SK-N-SH (cell line): ENCODE results near the gene POP4. TPM values are rescaled to one million over a fixed set of nuclear protein-coding genes. Genes with fewer than 3 reads are reported as not detected.
A peak's percentile ranks its signal among the peaks of the same experiment; 100 is the strongest.

Source experiments
- CTCF ChIA-PET: fragments of 300-600, 350-600 bp; formaldehyde crosslinking; extraction: SDS; loops from one replicate; lab custom pipeline; 2021; lab: Yijun Ruan, JAX
- POLR2A ChIA-PET: fragments of 350-600 bp; sonication (Branson Sonifier 250); formaldehyde crosslinking; extraction: SDS; loops from one replicate; lab custom pipeline; 2020; ENCODE audit warnings: antibody characterized with exemption, inconsistent platforms; lab: Yijun Ruan, JAX
- DNase-seq: peaks from one replicate; pipeline ENCODE4 v3.0.0; 2012
- H2AFZ ChIP-seq: fragments of 200-600 bp; sonication (generic); 2 replicates; pipeline ENCODE4 v1.8.1; 2016; ENCODE audit warnings: antibody characterized with exemption, mild to moderate bottlenecking, low read depth
- H3F3A ChIP-seq: fragments of 200-600 bp; sonication (generic); replicated peaks from 2 replicates; pipeline ENCODE3; 2016; ENCODE audit warnings: antibody characterized with exemption, mild to moderate bottlenecking; ENCODE audit not compliant: insufficient read depth
- H3K27ac ChIP-seq, 2 experiments: fragments of 200-500 bp in 1 of 2; fragments of 200-600 bp in 1 of 2; sonication (Bioruptor generic) in 1 of 2; sonication (generic), shearing (Covaris generic) in 1 of 2; 2 replicates each; pipeline versions ENCODE4 v1.5.1 to v1.6.1; 2014 to 2016; ENCODE audit warnings: low read depth in 2 of 2, inconsistent platforms in 1 of 2, low read length in 1 of 2, mild to moderate bottlenecking in 1 of 2, mixed read lengths in 1 of 2
- H3K27me3 ChIP-seq: fragments of 200-600 bp; sonication (generic), shearing (Covaris generic); 2 replicates; pipeline ENCODE4 v1.6.1; 2016; ENCODE audit warnings: mixed run types; ENCODE audit not compliant: insufficient read depth
- H3K36me3 ChIP-seq, 2 experiments: fragments of 200-500 bp in 1 of 2; fragments of 200-600 bp in 1 of 2; sonication (Bioruptor generic) in 1 of 2; sonication (generic) in 1 of 2; replicated peaks in 1 of 2; 2 replicates each; pipeline versions ENCODE3 to v1.5.1; 2014 to 2016; ENCODE audit warnings: low read length in 1 of 2, mild to moderate bottlenecking in 1 of 2; ENCODE audit not compliant: insufficient read depth in 2 of 2, control insufficient read depth in 1 of 2
- H3K4me1 ChIP-seq, 2 experiments: fragments of 200-500 bp in 1 of 2; fragments of 200-600 bp in 1 of 2; sonication (Bioruptor generic) in 1 of 2; sonication (generic), shearing (Covaris generic) in 1 of 2; 2 replicates each; pipeline versions ENCODE4 v1.5.1 to v1.6.1; 2014 to 2016; ENCODE audit warnings: low read depth in 1 of 2, low read length in 1 of 2, mixed run types in 1 of 2; ENCODE audit not compliant: insufficient read depth in 2 of 2, control insufficient read depth in 1 of 2
- H3K4me2 ChIP-seq: fragments of 200-600 bp; sonication (generic), shearing (Covaris generic); 2 replicates; pipeline ENCODE4 v1.6.1; 2017; ENCODE audit warnings: mixed run types
- H3K4me3 ChIP-seq, 2 experiments: fragments of 200-500 bp in 1 of 2; fragments of 200-600 bp in 1 of 2; sonication (Bioruptor generic) in 1 of 2; sonication (generic), shearing (Covaris generic) in 1 of 2; 2 replicates each; pipeline versions ENCODE4 v1.5.1 to v1.8.1; 2014 to 2016; ENCODE audit warnings: low read depth in 2 of 2, inconsistent platforms in 1 of 2, low read length in 1 of 2, mild to moderate bottlenecking in 1 of 2, mixed read lengths in 1 of 2, moderate library complexity in 1 of 2
- H3K79me2 ChIP-seq: fragments of 200-600 bp; sonication (generic); 2 replicates; pipeline ENCODE4 v1.8.1; 2017; ENCODE audit warnings: mild to moderate bottlenecking; ENCODE audit not compliant: insufficient read depth
- H3K9ac ChIP-seq: fragments of 200-600 bp; sonication (generic); 2 replicates; pipeline ENCODE4 v1.6.1; 2017; ENCODE audit warnings: mixed run types
- H3K9me2 ChIP-seq: fragments of 200-600 bp; sonication (generic); 2 replicates; pipeline ENCODE4 v1.6.1; 2017; ENCODE audit warnings: mixed run types
- H3K9me3 ChIP-seq: fragments of 200-600 bp; sonication (generic); 2 replicates; pipeline ENCODE4 v1.6.1; 2017; ENCODE audit warnings: mixed run types, mild to moderate bottlenecking, moderate library complexity
- H4K20me1 ChIP-seq: fragments of 200-600 bp; sonication (generic); 2 replicates; pipeline ENCODE4 v1.6.1; 2017; ENCODE audit warnings: mild to moderate bottlenecking, mixed run types; ENCODE audit not compliant: insufficient read depth
- EZH2phosphoT487 ChIP-seq: fragments of 200-600 bp; sonication (generic); IDR thresholded peaks from 2 replicates; pipeline ENCODE4 v1.6.1; 2017; ENCODE audit warnings: low read depth, mixed run types, mild to moderate bottlenecking, antibody characterized with exemption, moderate library complexity, borderline replicate concordance
- FOSL2 ChIP-seq: IDR thresholded peaks from 2 replicates; pipeline ENCODE4 v1.4.0; 2012; ENCODE audit warnings: low read depth, mild to moderate bottlenecking, moderate library complexity, borderline replicate concordance
- MAX ChIP-seq: IDR thresholded peaks from 2 replicates; pipeline ENCODE4 v1.4.0; 2012; ENCODE audit warnings: low read depth
- MXI1 ChIP-seq: IDR thresholded peaks from 2 replicates; pipeline ENCODE4 v1.6.1; 2012; ENCODE audit warnings: mild to moderate bottlenecking, low read depth, low read length, improper control_type of control experiment
- NFIC ChIP-seq: IDR thresholded peaks from 2 replicates; pipeline ENCODE4 v1.4.0; 2012; ENCODE audit warnings: borderline replicate concordance
- NRF1 ChIP-seq: IDR thresholded peaks from 2 replicates; pipeline ENCODE4 v1.6.1; 2012; ENCODE audit warnings: low read depth, mild to moderate bottlenecking, low read length
- TCF12 ChIP-seq: IDR thresholded peaks from 2 replicates; pipeline ENCODE4 v1.4.0; 2012
- USF1 ChIP-seq: IDR thresholded peaks from 2 replicates; pipeline ENCODE4 v1.4.0; 2012; ENCODE audit warnings: low read depth, borderline replicate concordance
- WGBS: methylation state at CpG from one replicate; pipeline ENCODE4 v1.1.6; 2017; ENCODE audit warnings: low lambda C conversion rate; 5-methylcytosine and 5-hydroxymethylcytosine counted together
- polyA plus RNA-seq, 3 experiments: library from polyadenylated mRNA; depleted of rRNA; stranded (reverse); fragments of >200 nt; gene quantifications; 2 replicates each; pipeline ENCODE4 v1.2.3, GENCODE V29; 2012
- TF ChIP-seq, protein P1 (sequence below): IDR thresholded peaks from 2 replicates; pipeline ENCODE4 v1.4.0; 2012; ENCODE audit warnings: low read depth, borderline replicate concordance

Gene POP4
- polyA plus RNA-seq, 1 of the 3 experiments (the other 2 are of a cell fraction), result 75.4 TPM

GRCh38 chr19:29623726-29624488 is 17.8 kb downstream of the POP4 start (continued):
- TF ChIP-seq, protein P1, sequence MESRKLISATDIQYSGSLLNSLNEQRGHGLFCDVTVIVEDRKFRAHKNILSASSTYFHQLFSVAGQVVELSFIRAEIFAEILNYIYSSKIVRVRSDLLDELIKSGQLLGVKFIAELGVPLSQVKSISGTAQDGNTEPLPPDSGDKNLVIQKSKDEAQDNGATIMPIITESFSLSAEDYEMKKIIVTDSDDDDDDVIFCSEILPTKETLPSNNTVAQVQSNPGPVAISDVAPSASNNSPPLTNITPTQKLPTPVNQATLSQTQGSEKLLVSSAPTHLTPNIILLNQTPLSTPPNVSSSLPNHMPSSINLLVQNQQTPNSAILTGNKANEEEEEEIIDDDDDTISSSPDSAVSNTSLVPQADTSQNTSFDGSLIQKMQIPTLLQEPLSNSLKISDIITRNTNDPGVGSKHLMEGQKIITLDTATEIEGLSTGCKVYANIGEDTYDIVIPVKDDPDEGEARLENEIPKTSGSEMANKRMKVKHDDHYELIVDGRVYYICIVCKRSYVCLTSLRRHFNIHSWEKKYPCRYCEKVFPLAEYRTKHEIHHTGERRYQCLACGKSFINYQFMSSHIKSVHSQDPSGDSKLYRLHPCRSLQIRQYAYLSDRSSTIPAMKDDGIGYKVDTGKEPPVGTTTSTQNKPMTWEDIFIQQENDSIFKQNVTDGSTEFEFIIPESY, result no peak
- TF ChIP-seq EZH2phosphoT487, result no peak
- no peak for TF ChIP-seq MXI1
- TF ChIP-seq FOSL2, result no peak
- TF ChIP-seq NFIC, result no peak
- TF ChIP-seq NRF1, result no peak
- no peak for TF ChIP-seq MAX

GRCh38 chr19:29624489-29625185 is 18.6 kb downstream of the POP4 start:
- no peak overlapping the region for H3K9ac ChIP-seq
- H3K4me3 ChIP-seq, result no peak overlapping the region
- no peaks in the 10 kb centered on the region for H3K9me2 ChIP-seq
- ChIA-PET POLR2A (interaction anchor here (0.7 kb wide), 1 partner anchor 343 kb away, joined by 4 read pairs; no protein-coding TSS in a partner anchor), CTCF (interaction anchor here (1.4 to 3.1 kb wide), 2 partner anchors 14 to 92 kb away, joined by 5 to 23 read pairs; no protein-coding TSS in a partner anchor)
- H3K79me2 ChIP-seq, result no peaks in the 10 kb centered on the region
- 68% methylated on average over 5 of the region's 6 CpGs for WGBS
- H3K9me3 ChIP-seq, result no peaks in the 10 kb centered on the region
- no peaks in the 10 kb centered on the region for H3K4me1 ChIP-seq
- no peak overlapping the region for H3K27ac ChIP-seq
- H4K20me1 ChIP-seq, result no peaks in the 10 kb centered on the region
- TF ChIP-seq USF1 (peak; percentile 44; the same call in 1 of the 2 replicates), TCF12 (no peak)
- H3K36me3 ChIP-seq, result no peaks in the 10 kb centered on the region
- H3K27me3 ChIP-seq, result no peaks in the 10 kb centered on the region; the same call in 1 of the 2 replicates
- no peaks in the 10 kb centered on the region for H3F3A ChIP-seq
- H3K4me2 ChIP-seq, result no peak overlapping the region
- H2AFZ ChIP-seq, result no peak overlapping the region
- no peak for DNase-seq
